ENCODE measurements around the gene PIK3R1.

GRCh38 chr5:68295772-68296171, 80.2 kb downstream of the PIK3R1 start:
- TF ChIP-seq MXI1 (IDR thresholded peaks at IDR 0.05; ENCODE audit: borderline replicate concordance, low read depth, low read length), result no peak
- no peak for TF ChIP-seq CTCF (conservative IDR thresholded peaks at IDR 0.05; ENCODE audit: low read depth, low read length)
- no peak for TF ChIP-seq USF2 (IDR thresholded peaks at IDR 0.05; ENCODE audit: low read depth, low read length)
- TF ChIP-seq CEBPB (IDR thresholded peaks at IDR 0.05; ENCODE audit: low read depth, low read length), result no peak
- no peak for TF ChIP-seq ELK1 (IDR thresholded peaks at IDR 0.05; ENCODE audit: borderline replicate concordance, low read depth, low read length)
- TF ChIP-seq POLR2A (IDR thresholded peaks at IDR 0.05; ENCODE audit: low read depth, low read length), result no peak
- no peak for TF ChIP-seq FOS (IDR thresholded peaks at IDR 0.05; ENCODE audit: low read depth, low read length)
- no peak for TF ChIP-seq RAD21 (IDR thresholded peaks at IDR 0.05; ENCODE audit: low read length)
- TF ChIP-seq SMC3 (IDR thresholded peaks at IDR 0.05; ENCODE audit: low read depth, low read length), result no peak
- TF ChIP-seq RFX5 (IDR thresholded peaks at IDR 0.05; ENCODE audit: low read depth, low read length), result no peak
